ENCODE measurements around the gene MANSC1. TPM values are rescaled to one million over a fixed set of nuclear protein-coding genes. Genes with fewer than 3 reads are reported as not detected.

MANSC1 gene
- total RNA-seq, 3 donors from 2014 or later (not counting 1 experiment from before 2014, with no cell fraction given): 0.05 to 0.63 (median 0.25) TPM

- TF ChIP-seq CTCF (IDR thresholded peaks at IDR 0.05): no peak
- H3K27ac Mint-ChIP-seq: no peak overlapping the region
- peaks cover 7% of the 10 kb centered on the region for H3K4me1 ChIP-seq (ENCODE audit: control insufficient read depth, insufficient read depth, low read length)
- ATAC-seq: no peak
- intact Hi-C loops (cut with micrococcal nuclease): loop anchor here (10.0 kb wide), 1 partner anchor 249 kb away; no protein-coding TSS in a partner anchor
- no peak overlapping the region for H3K4me3 ChIP-seq (ENCODE audit: low read length)
- no peaks in the 10 kb centered on the region for H3K9me3 Mint-ChIP-seq
- H3K36me3 Mint-ChIP-seq: no peaks in the 10 kb centered on the region
- H3K36me3 ChIP-seq (ENCODE audit: control insufficient read depth, insufficient read depth, low read length): no peaks in the 10 kb centered on the region
- no peak for DNase-seq
- H3K27ac ChIP-seq (ENCODE audit: low read length): no peak overlapping the region
- no peaks in the 10 kb centered on the region for H3K27me3 ChIP-seq (ENCODE audit: control insufficient read depth, insufficient read depth, low read length)
- no peaks in the 10 kb centered on the region for H3K9me3 ChIP-seq (ENCODE audit: control insufficient read depth, insufficient read depth, low read length)
- 77% methylated on average over 12 of the region's 12 CpGs for WGBS (ENCODE audit: insufficient coverage)
- H3K4me3 Mint-ChIP-seq: no peak overlapping the region
- peaks cover 21 to 27% of the 10 kb centered on the region in 2 donors for H3K27me3 Mint-ChIP-seq (ENCODE audit: low read depth in 2 of 2)
- peaks cover 18 to 26% of the 10 kb centered on the region in 2 donors for H3K4me1 Mint-ChIP-seq
Measured at GRCh38 chr12:12333407-12334366, 16.4 kb downstream of the MANSC1 start.

GRCh38 chr12:12331896-12332295 lies 18.1 kb downstream of the MANSC1 start:
- Mint-ChIP-seq H3K4me3 (no peak overlapping the region), H3K36me3 (no peaks in the 10 kb centered on the region), H3K27ac (no peak overlapping the region), H3K27me3 (ENCODE audit: low read depth in 2 of 2) (peaks cover 19 to 27% of the 10 kb centered on the region in 2 donors), H3K4me1 (peaks cover 20 to 28% of the 10 kb centered on the region in 2 donors), H3K9me3 (no peaks in the 10 kb centered on the region)
- intact Hi-C loops (cut with micrococcal nuclease): loop anchor here (10.0 kb wide), 1 partner anchor 247 kb away; no protein-coding TSS in a partner anchor
- no peak overlapping the region for H3K4me3 ChIP-seq (ENCODE audit: low read length)
- no peaks in the 10 kb centered on the region for H3K27me3 ChIP-seq (ENCODE audit: control insufficient read depth, insufficient read depth, low read length)
- DNase-seq: no peak
- WGBS (ENCODE audit: insufficient coverage): 89% methylated on average over 1 of the region's 1 CpG
- no peak overlapping the region for H3K27ac ChIP-seq (ENCODE audit: low read length)
- no peaks in the 10 kb centered on the region for H3K36me3 ChIP-seq (ENCODE audit: control insufficient read depth, insufficient read depth, low read length)
- no peak for ATAC-seq
- no peak for TF ChIP-seq CTCF (IDR thresholded peaks at IDR 0.05)
- peaks cover 6% of the 10 kb centered on the region for H3K4me1 ChIP-seq (ENCODE audit: control insufficient read depth, insufficient read depth, low read length)
- H3K9me3 ChIP-seq (ENCODE audit: control insufficient read depth, insufficient read depth, low read length): no peaks in the 10 kb centered on the region

GRCh38 chr12:12331244-12331771 lies 18.7 kb downstream of the MANSC1 start:
- peaks cover 19 to 26% of the 10 kb centered on the region in 2 donors for H3K27me3 Mint-ChIP-seq (ENCODE audit: low read depth in 2 of 2)
- no peak overlapping the region for H3K27ac Mint-ChIP-seq
- peaks cover 20 to 28% of the 10 kb centered on the region in 2 donors for H3K4me1 Mint-ChIP-seq
- no peak overlapping the region for H3K4me3 Mint-ChIP-seq
- Histone ChIP-seq H3K9me3 (ENCODE audit: control insufficient read depth, insufficient read depth, low read length) (no peaks in the 10 kb centered on the region), H3K27ac (ENCODE audit: low read length) (no peak overlapping the region), H3K27me3 (ENCODE audit: control insufficient read depth, insufficient read depth, low read length) (no peaks in the 10 kb centered on the region), H3K4me1 (ENCODE audit: control insufficient read depth, insufficient read depth, low read length) (peaks cover 6% of the 10 kb centered on the region), H3K4me3 (ENCODE audit: low read length) (no peak overlapping the region), H3K36me3 (ENCODE audit: control insufficient read depth, insufficient read depth, low read length) (no peaks in the 10 kb centered on the region)
- intact Hi-C loops (cut with micrococcal nuclease): loop anchor here (10.0 kb wide), 1 partner anchor 247 kb away; no protein-coding TSS in a partner anchor
- no peak for TF ChIP-seq CTCF (IDR thresholded peaks at IDR 0.05)
- H3K9me3 Mint-ChIP-seq: no peaks in the 10 kb centered on the region
- H3K36me3 Mint-ChIP-seq: no peaks in the 10 kb centered on the region
- DNase-seq (no peak), ATAC-seq (no peak)
- 80% methylated on average over 7 of the region's 7 CpGs for WGBS (ENCODE audit: insufficient coverage)

Data from natural killer cell (primary cell).